GM10847 (cell line): Measurements from ENCODE around the gene AFAP1L1.

Experiments
- POLR2A ChIP-seq: IDR thresholded peaks from 2 replicates; pipeline ENCODE4 v1.6.1; 2011; ENCODE audit not compliant: insufficient read length; ENCODE audit errors: extremely low read depth

AFAP1L1 gene

DNA sequence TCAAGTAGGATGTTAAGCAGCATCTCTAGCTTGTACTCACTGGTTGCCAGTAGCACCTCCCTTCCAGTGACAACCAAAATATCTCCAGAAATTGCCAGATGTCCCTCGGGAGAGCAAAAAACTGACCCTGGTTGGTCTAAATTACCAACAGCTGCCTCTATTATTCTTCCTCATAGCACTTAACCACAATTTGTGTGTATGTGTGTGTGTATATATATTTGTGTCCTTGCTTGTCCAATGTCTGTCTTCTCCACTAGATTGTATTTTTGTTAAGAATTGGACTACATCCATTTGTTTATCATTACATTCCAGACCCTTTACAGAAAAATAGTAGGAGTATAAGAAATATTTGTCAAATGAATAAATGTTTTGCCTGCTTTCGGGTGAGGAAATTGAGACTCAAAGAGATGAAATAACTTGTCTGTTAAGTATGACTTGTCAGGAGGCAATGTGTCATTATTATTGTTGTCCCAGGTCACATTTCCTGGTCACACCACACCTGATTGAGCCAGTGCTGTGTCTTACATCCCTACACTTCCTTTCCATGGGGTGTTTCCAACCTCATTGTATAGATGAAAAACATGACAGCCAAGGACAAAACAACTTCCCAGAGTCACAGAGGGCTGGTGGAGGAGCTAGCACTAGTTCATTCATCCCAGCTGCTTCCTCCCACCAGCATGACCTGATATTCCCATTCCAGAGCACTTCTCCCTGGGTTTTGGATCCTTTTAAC is 62.2 kb downstream of the AFAP1L1 start:
- TF ChIP-seq POLR2A = no peak

DNA sequence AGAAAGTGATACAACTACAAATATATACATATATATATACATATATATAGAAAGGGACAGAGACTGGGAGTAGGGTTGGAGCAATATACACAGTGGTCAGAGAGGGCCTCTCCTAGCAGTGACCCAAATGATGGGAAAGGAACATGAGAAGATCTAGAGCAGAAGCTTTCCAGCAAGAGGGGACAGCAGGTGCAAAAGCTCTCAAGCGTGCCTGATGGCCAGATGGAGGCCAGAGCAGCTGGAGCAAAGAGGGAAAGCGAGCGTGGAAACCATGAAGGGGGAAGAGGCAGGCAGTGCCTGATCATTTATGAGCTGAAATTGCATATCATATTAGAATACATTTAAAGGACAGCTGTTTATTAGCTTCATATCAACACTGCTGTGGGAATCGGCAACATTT is 66.1 kb downstream of the AFAP1L1 start:
- TF ChIP-seq POLR2A = no peak

DNA sequence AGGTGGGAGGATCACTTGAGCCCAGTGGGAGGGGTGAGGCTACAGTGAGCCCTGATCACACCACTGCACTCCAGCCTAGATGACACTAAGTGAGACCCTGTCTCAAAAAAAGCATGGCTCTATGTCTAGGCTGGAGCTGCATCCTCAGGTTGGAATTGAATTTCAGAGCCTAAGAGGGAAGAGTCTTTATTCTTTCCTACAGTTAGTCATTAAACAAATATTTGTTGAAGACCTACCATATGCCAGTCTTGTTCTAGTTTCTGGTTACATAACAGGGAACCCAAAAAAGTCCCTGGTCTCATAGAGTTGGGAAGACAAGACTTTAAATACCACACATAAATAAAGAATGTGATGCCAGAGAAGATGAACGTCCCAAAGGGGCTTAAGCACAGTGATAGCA is 66.7 kb downstream of the AFAP1L1 start:
- TF ChIP-seq POLR2A = no peak

DNA sequence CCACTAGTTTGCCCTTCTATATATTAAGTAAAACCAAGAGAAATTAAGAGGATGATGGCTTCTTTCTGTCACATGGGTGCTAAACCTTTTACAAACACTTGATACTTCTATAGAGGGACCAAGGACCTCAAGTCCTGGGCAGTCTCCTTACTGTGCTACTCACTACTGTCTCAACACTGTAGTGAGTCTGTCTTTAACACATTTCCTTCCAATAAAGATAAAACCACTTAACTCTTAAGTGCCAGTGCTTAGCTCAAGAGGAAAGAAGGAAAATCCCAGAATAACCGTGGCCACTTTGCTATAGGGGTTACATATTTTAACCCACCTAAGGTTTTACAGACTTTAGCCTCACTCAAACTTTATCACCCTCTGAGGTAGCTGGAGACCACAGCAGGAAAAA is 69.3 kb downstream of the AFAP1L1 start:
- TF ChIP-seq POLR2A = no peak

DNA sequence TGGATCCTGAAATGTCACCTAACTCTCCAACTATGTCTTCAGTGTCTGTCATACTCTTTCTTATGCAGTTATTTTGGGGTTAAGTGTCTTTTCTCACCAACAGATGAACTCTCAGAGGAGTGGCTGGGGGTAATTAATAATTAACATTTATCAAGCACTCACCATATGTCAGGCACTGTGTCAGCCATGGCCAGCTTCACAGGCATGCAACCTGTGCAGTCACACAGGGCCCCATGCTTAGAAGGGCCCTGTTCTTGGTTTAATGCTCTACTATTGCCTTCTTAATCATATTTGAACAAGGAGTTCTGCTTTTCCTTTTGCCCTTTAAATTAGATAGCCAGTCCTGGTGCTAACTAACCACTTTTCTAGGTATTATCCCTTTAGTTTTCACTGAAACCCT is 70.2 kb downstream of the AFAP1L1 start:
- no peak for TF ChIP-seq POLR2A

DNA sequence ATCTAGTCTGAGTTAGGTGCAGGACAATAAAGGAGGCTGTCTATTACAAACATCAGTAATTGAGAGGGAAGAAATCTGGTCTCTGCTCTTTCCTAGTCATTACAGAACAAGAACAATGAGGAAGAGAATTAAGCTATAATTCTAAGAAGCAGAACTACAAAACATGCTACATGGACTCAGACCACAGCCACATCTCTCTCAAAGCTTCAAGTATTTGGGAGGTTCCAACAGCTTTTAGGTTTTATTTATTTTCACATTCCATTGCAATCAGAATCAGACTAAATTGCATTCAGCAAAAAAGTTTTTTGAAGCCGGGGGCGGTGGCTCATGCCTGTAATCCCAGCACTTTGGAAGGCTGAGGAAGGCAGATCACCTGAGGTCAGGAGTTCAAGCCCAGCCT is 72.5 kb downstream of the AFAP1L1 start:
- TF ChIP-seq POLR2A = no peak

DNA sequence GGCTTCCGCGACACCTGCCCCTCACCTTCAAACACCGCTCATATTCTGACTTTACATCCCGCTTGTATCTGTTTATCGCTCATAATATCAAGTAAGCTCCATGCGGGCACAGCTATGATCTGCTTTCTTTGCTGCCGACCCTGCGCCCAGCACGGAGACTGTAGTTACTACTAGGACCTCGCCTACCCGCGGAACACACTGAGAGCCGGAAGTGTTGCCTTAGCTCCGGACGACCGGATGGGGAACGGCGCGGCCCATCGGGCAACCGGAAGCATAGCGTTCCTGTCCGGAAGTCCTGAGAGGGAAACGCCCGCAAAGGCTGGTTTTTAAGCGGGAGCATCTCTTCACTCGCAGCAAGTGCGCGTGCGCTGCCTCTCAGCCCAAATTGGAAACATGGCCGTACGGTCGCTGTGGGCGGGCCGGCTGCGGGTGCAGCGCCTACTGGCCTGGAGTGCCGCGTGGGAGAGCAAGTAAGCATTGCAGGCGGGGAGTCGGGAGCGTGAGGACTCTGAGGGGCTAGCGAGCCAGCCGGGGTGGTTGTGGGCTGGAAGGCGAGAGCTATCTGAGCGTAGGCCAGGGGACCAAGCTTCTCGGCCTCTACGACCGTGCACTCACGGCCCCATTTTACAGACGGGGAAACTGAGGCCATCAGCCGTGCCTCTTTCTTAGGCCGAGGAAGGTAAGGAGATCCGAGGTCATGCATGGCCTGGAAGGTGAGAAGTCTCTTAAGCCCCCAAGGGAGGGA is 73.7 kb downstream of the AFAP1L1 start, which contains the start of gene GRPEL2:
GRPEL2 (plus strand) TSS at position 353 of the 745 bp plus-strand sequence; CDS start at position 394, 41 bp downstream.
- peak; percentile 80 for TF ChIP-seq POLR2A

DNA sequence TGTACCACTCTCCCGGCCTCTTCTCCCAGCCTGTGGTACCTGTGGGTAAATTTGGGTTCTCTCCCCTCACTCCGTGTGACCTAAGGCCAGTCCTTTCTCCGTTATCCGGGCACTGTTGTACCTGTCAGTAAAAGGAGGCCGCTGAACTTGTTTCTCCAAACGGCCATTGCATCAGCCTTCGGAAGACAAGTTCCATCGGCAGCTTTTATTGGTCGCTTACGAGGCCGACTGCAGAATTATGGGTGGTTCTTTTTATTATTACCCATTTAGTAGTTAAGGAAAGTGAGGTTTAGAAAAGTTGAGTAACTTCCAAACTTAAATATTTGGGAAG is 74.2 kb downstream of the AFAP1L1 start:
- TF ChIP-seq POLR2A = no peak

DNA sequence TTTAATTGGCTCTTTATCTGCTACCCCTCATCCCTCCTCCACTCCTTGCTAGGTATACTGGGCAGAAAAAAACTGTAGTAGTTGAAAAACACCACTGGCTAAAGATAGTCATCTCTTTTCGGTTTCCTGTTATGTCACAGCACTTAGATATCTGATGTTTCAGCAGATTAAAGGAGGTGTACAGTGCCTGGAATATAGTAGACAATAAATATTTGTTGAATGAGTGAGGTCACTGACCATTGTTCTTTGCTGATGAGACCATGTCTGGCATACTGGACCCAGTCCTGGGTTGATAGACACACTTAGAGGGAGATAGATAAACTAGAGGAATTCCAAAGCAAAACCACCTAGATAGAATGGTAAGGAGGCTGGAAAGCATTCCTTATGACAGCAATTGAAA is 76.9 kb downstream of the AFAP1L1 start:
- TF ChIP-seq POLR2A = no peak

DNA sequence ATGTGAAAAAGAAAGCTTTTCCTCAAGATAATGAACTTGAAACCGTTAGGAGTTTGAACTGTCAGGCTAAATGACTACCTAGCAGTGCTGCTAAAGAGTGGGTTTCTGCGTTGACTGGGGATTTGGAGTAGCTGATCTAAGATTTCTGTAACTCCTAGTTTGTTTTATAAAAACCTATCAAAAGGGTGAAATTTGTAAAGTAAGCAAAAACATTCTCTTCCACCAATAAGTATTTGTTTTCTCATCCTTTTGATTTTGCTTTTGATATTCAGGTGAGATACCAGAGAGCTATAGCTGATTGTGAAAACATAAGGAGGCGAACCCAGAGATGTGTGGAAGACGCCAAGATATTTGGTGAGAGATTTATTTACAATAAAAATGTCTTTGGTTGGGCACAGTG is 77.7 kb downstream of the AFAP1L1 start:
- no peak for TF ChIP-seq POLR2A

DNA sequence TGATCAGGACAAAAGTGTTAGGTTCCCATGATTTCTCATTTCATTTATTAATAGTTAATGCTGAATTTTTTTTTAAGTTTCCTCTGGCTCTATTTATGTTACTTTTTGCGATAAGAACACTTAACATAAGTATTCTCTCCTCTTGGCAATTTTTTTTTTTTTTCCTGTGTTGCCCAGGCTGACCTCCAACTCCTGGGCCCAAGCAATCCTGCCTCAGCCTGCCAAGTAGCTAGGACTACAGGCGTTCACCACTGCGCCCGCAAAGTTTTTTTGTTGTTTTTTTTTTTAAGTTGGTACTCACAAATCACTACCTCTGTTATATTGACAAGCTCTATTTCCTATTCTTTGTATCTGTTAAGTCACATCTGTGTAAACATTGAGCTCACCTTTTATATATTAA is 80.5 kb downstream of the AFAP1L1 start:
- TF ChIP-seq POLR2A = no peak

DNA sequence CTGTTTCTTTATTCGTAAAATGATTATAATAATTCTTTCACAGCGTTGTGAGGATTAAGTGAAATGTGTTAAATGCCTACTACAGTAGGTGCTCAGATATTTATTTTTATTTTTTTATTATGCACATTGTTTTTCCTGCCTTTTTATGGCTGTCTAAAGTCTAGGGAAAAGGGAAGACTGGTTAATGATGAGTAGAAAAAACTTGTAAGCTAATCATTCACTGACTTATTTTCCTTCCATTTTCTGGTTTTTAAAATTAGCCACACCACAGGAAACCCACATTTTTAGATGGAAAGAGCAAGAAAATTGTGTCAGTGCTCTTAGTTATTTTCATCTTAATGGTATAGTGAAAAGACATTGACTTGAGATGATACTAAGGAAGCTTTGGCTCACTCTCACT is 82.3 kb downstream of the AFAP1L1 start:
- TF ChIP-seq POLR2A = no peak

DNA sequence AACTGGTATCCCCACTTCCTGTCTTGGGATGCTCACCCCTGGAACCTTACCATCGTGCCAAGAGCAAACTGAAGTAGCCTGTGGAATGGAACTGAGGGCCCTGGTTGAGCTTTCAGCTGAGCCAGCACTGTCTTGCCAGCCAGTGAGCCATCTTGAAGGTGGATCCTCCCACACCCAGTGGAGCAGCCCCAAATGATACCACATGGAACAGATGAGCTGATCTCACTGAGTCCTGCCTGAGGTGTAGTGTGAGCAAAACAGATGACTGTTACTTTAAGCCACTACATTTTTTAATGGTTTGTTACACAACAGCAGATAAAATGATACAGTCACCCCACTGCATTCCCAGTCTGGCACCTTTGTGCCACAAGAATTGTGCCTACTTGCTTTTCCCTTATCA is 84.0 kb downstream of the AFAP1L1 start:
- no peak for TF ChIP-seq POLR2A

DNA sequence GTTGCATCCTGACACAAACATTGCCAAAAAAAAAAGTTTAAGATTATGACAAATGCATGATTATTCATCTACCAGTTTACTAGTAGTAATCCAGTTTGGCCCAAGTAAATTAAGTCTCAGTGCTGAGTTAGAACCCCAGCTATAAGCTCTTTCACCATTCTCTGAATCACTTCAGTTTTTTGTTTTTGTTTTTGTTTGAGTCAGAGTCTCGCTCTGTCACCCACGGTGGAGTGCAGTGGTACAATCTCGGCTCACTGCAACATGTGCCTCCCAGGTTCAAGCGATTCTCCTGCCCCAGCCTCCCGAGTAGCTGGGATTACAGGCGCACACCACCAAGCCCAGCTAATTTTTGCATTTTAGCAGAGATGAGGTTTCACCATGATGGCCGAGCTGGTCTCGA is 84.7 kb downstream of the AFAP1L1 start:
- no peak for TF ChIP-seq POLR2A

DNA sequence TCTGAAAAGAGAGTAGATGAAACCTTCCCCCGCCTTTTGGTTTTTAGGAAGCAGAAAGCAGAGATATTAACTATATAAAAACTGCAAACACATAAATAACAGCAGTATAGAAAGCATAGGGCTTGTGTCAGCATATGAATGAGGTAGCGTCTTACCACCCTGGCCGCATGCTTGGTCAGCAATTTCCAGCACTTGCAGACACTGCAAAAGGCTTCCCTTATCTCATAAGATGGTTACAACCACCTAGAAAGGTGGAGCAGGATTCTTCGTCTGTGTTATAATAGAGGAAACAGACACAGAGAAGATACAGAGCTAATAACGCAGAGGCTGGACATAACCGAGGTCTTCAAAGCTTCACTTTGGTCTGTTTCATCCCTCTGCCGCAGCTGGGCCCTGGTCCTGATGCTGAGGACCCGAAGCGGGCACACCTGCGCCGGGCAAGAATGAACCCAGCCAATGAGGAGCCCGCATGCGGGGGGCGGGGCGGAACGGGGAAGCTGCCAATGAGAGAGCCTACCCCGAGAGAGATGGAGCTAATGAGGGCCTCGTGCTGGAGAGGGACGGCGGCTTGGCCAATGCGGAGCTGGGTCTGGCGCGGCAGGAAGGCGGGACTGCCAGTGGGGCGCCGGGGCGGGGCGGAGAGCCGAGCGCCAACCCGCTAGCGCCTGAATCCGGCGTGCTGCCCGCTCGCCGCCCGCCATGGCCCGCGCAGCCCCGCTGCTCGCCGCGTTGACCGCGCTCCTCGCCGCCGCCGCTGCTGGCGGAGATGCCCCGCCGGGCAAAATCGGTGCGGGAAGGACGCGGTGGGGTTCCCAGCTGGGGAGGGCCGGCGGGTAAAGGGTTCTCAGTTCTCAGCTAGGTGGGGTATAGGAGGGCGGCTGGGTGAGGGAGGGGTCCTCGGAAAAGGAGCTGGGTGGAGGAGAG is 86.0 kb downstream of the AFAP1L1 start, which contains the start of gene PCYOX1L:
PCYOX1L (plus strand) TSS at position 677 of the 924 bp plus-strand sequence; CDS start at position 700, 23 bp downstream.
- TF ChIP-seq POLR2A = peak; percentile 74

DNA sequence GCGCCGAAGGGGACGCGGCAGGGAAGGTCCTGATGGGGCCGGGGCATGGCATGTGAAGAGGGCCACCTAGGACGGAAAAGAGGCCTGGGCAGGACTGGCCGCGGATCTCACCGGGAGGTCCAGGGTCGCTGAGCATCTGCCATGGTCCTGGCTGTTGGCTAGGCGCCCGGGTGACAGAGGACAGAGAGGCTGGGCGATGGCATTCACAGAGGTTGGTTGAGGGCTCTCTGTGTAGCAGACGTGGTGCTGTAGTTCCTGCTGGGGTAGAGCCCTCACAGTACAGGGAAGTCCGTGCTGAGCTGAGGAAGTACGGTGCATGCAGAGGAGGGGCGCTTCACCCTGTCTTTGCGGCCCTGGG is 86.6 kb downstream of the AFAP1L1 start:
- no peak for TF ChIP-seq POLR2A
